MM.1S (cell line): Measurements from ENCODE around the gene KCNK10.

Experiments used
- DNase-seq: peaks from one replicate; pipeline ENCODE4 v3.0.0-alpha.2; 2015
- H2AFZ ChIP-seq: fragments of 300-600 bp; sonication (generic); 2 replicates; pipeline ENCODE4 v1.6.0; 2016; ENCODE audit warnings: antibody characterized with exemption, low read length
- H3F3A ChIP-seq: fragments of 300-600 bp; sonication (generic); 2 replicates; pipeline ENCODE4 v1.6.1; 2016; ENCODE audit warnings: mild to moderate bottlenecking, antibody characterized with exemption, low read length, moderate library complexity, mixed read lengths; ENCODE audit not compliant: insufficient read depth
- H3K27ac ChIP-seq: fragments of 300-600 bp; sonication (generic); 2 replicates; pipeline ENCODE4 v1.5.1; 2016; ENCODE audit warnings: mild to moderate bottlenecking, low read length
- H3K27me3 ChIP-seq: fragments of 300-600 bp; sonication (generic); replicated peaks from 2 replicates; pipeline ENCODE4 v1.6.0; 2016; ENCODE audit warnings: low read length; ENCODE audit not compliant: insufficient read depth
- H3K36me3 ChIP-seq: fragments of 300-600 bp; sonication (generic); replicated peaks from 2 replicates; pipeline ENCODE4 v1.6.1; 2016; ENCODE audit warnings: mild to moderate bottlenecking, low read length, mixed read lengths; ENCODE audit not compliant: insufficient read depth
- H3K4me1 ChIP-seq: fragments of 300-600 bp; sonication (generic); 2 replicates; pipeline ENCODE4 v1.6.1; 2016; ENCODE audit warnings: low read length, mixed read lengths
- H3K4me2 ChIP-seq: fragments of 300-600 bp; sonication (generic); 2 replicates; pipeline ENCODE4 v1.6.0; 2016; ENCODE audit warnings: low read depth, low read length
- H3K4me3 ChIP-seq: fragments of 300-600 bp; sonication (generic); 2 replicates; pipeline ENCODE4 v1.5.1; 2016; ENCODE audit warnings: low read length, mixed read lengths
- H3K79me2 ChIP-seq: fragments of 300-600 bp; sonication (generic); 2 replicates; pipeline ENCODE4 v1.6.1; 2016; ENCODE audit warnings: mixed run types, low read length, mixed read lengths
- H3K9ac ChIP-seq: fragments of 300-600 bp; sonication (generic); 2 replicates; pipeline ENCODE4 v1.6.1; 2016; ENCODE audit warnings: low read length, mixed read lengths
- H3K9me2 ChIP-seq: fragments of 300-600 bp; sonication (generic); replicated peaks from 2 replicates; pipeline ENCODE4 v1.6.1; 2016; ENCODE audit warnings: mild to moderate bottlenecking, low read length, mixed read lengths; ENCODE audit not compliant: insufficient read depth
- H3K9me3 ChIP-seq: fragments of 300-600 bp; sonication (generic); replicated peaks from 2 replicates; pipeline ENCODE4 v1.6.1; 2016; ENCODE audit warnings: mild to moderate bottlenecking, low read length, mixed read lengths; ENCODE audit not compliant: insufficient read depth
- H4K20me1 ChIP-seq: fragments of 300-600 bp; sonication (generic); 2 replicates; pipeline ENCODE4 v1.6.1; 2016; ENCODE audit warnings: mild to moderate bottlenecking, low read length, moderate library complexity, mixed read lengths; ENCODE audit not compliant: insufficient read depth
- CTCF ChIP-seq: fragments of 300-600 bp; sonication (generic); IDR thresholded peaks from 2 replicates; pipeline ENCODE4 v1.5.1; 2016; ENCODE audit warnings: antibody characterized with exemption, low read length, mixed read lengths
- EZH2 ChIP-seq: fragments of 300-600 bp; sonication (generic); optimal IDR thresholded peaks from 2 replicates; pipeline ENCODE3; 2017; ENCODE audit warnings: low read depth, mild to moderate bottlenecking, antibody characterized with exemption, low read length, mixed read lengths
- EZH2phosphoT487 ChIP-seq: fragments of 300-600 bp; sonication (generic); IDR thresholded peaks from 2 replicates; pipeline ENCODE4 v1.6.1; 2018; ENCODE audit warnings: antibody characterized with exemption, low read length

The KCNK10 gene

GRCh38 chr14:88209273-88209672 is 113.8 kb downstream of the KCNK10 start:
- DNase-seq, result no peak
- Histone ChIP-seq H3K9me3 (no peaks in the 10 kb centered on the region), H3K9ac (no peak overlapping the region), H3K27me3 (no peaks in the 10 kb centered on the region), H4K20me1 (no peaks in the 10 kb centered on the region), H3K4me2 (no peak overlapping the region), H3K4me3 (no peak overlapping the region), H3K27ac (no peak overlapping the region), H3K36me3 (no peaks in the 10 kb centered on the region), H3K9me2 (no peaks in the 10 kb centered on the region), H3K79me2 (no peaks in the 10 kb centered on the region), H3K4me1 (no peaks in the 10 kb centered on the region), H2AFZ (no peak overlapping the region), H3F3A (no peaks in the 10 kb centered on the region)
- TF ChIP-seq EZH2 (no peak), EZH2phosphoT487 (no peak), CTCF (no peak)

- H3K9ac ChIP-seq, result no peak overlapping the region
- no peak overlapping the region for H2AFZ ChIP-seq
Measured at GRCh38 chr14:88208858-88209257, 114.2 kb downstream of the KCNK10 start.

GRCh38 chr14:88204221-88204620 is 118.8 kb downstream of the KCNK10 start:
- Histone ChIP-seq H3K9me3 (no peaks in the 10 kb centered on the region), H3K4me1 (no peaks in the 10 kb centered on the region), H3K9ac (no peak overlapping the region), H3K9me2 (no peaks in the 10 kb centered on the region), H2AFZ (no peak overlapping the region), H3K27me3 (no peaks in the 10 kb centered on the region), H3K36me3 (no peaks in the 10 kb centered on the region), H3F3A (no peaks in the 10 kb centered on the region), H3K79me2 (no peaks in the 10 kb centered on the region), H4K20me1 (no peaks in the 10 kb centered on the region), H3K27ac (no peak overlapping the region), H3K4me3 (no peak overlapping the region), H3K4me2 (no peak overlapping the region)
- no peak for DNase-seq
- TF ChIP-seq EZH2phosphoT487 (no peak), EZH2 (no peak), CTCF (no peak)

More at GRCh38 chr14:88208858-88209257, 114.2 kb downstream of the KCNK10 start:
- no peaks in the 10 kb centered on the region for H3K9me3 ChIP-seq
- H3K36me3 ChIP-seq, result no peaks in the 10 kb centered on the region
- no peak overlapping the region for H3K27ac ChIP-seq
- no peaks in the 10 kb centered on the region for H4K20me1 ChIP-seq
- no peak overlapping the region for H3K4me3 ChIP-seq
- H3K79me2 ChIP-seq, result no peaks in the 10 kb centered on the region
- no peak for DNase-seq
- no peaks in the 10 kb centered on the region for H3K4me1 ChIP-seq
- TF ChIP-seq EZH2, result no peak
- no peak for TF ChIP-seq CTCF
- TF ChIP-seq EZH2phosphoT487, result no peak
- H3K4me2 ChIP-seq, result no peak overlapping the region
- no peaks in the 10 kb centered on the region for H3F3A ChIP-seq
- no peaks in the 10 kb centered on the region for H3K27me3 ChIP-seq
- no peaks in the 10 kb centered on the region for H3K9me2 ChIP-seq
